Suprapubic skin (tissue), 3 donors: Measurements from ENCODE around the gene PLEKHA1.

Experiments used
- CTCF ChIP-seq, 2 donors: fragments of 200-600 bp in 1 of 2; fragments of 450-650 bp in 1 of 2; sonication (generic) in 1 of 2; IDR thresholded peaks; one replicate each; pipeline ENCODE4 v1.5.1; 2016 to 2019; ENCODE audit warnings: antibody characterized with exemption in 2 of 2, mild to moderate bottlenecking in 1 of 2, moderate library complexity in 1 of 2
- POLR2A ChIP-seq, 2 donors: fragments of 450-650 bp; IDR thresholded peaks; one replicate each; pipeline ENCODE4 v1.6.1; 2017; ENCODE audit warnings: antibody characterized with exemption in 2 of 2, mild to moderate bottlenecking in 2 of 2, moderate library complexity in 2 of 2

- TF ChIP-seq CTCF (IDR thresholded peaks at IDR 0.05) (no peak), POLR2A (IDR thresholded peaks at IDR 0.05) (no peak)
Measured at GRCh38 chr10:122471531-122472177, 97.1 kb downstream of the PLEKHA1 start.
